HG02970 (cell line): ENCODE results near the gene PI16.
"Not testable (repeated sequence)": the region's sequence is repeated elsewhere in the genome, so short reads cannot be mapped to it uniquely, and the experiment has no call there.

Experiments
- ATAC-seq: cut with Tn5 transposase; IDR thresholded peaks from one replicate; pipeline ENCODE4 v1.9.1; 2021; ENCODE audit warnings: mild to moderate bottlenecking, moderate library complexity, moderate number of reproducible peaks; ENCODE audit not compliant: unreplicated experiment, low FRiP score

The PI16 gene

DNA sequence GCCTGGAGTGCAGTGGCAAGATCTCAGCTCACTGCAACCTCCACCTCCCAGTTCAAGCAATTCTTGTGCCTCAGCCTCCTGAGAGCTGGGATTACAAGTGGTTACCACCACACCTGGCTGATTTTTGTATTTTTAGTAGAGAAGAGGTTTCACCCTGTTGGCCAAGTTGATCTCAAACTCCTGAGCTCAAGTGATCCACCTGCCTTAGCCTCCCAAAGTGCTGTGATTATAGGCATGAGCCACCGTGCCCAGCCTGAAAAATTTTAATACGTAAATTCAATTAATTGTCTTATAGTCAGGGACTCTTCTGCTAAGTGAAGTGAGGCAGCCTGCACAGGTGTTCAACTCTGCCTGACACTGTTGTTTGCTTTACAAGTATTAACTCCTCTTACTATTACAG is 35.9 kb downstream of the PI16 start:
- not testable (repeated sequence) for ATAC-seq

DNA sequence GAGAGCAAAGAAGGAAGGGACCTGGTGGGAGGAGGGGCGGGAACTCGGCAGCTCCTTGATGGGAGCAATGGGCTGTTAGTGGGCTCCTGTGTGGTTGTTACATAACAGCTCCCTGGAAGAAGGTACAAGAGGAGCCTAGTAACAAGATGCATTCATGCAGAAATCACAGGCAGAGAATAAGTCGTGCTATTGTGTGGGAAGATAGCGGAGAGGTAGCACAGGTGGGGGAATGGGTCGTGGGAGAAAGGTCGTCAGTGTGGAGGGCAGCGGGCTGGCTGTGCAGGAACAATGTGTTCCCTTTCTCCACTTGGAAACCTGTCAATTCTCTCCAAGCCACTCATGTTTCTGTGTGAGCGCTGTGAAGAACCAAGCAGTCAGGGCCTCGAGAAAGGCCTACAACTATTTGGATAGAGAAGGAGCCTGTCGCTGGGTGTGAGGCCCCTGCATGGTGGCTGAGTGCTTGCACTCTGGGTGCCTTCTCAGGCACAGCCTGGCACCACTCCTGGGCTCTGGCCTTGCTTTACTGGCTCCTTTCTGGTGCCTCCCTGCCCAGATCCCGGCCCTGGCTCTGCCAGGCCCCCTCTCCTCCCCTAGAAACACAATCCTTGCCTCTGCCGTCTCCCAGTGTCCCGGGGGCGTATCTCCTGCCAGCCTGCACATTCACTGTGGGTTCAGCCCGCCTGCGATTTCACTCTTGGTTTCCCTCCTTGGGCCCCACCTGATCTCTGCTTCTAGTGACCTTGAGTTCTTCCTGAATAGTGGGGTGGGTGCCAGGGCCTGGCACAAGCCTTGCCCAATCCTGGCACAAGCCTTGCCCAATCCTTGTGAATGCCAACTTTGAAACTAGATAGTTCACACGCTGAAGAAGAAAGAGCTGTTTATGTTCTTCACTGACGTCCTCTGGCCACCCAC is 43.5 kb downstream of the PI16 start:
- ATAC-seq, result no peak

- ATAC-seq, result no peak
Observed at GRCh38 chr6:36998723-36999038, 44.1 kb downstream of the PI16 start.

GRCh38 chr6:36999061-36999750 is 44.7 kb downstream of the PI16 start:
- ATAC-seq, result no peak

GRCh38 chr6:36999751-37000125 is 45.2 kb downstream of the PI16 start:
- ATAC-seq, result no peak

DNA sequence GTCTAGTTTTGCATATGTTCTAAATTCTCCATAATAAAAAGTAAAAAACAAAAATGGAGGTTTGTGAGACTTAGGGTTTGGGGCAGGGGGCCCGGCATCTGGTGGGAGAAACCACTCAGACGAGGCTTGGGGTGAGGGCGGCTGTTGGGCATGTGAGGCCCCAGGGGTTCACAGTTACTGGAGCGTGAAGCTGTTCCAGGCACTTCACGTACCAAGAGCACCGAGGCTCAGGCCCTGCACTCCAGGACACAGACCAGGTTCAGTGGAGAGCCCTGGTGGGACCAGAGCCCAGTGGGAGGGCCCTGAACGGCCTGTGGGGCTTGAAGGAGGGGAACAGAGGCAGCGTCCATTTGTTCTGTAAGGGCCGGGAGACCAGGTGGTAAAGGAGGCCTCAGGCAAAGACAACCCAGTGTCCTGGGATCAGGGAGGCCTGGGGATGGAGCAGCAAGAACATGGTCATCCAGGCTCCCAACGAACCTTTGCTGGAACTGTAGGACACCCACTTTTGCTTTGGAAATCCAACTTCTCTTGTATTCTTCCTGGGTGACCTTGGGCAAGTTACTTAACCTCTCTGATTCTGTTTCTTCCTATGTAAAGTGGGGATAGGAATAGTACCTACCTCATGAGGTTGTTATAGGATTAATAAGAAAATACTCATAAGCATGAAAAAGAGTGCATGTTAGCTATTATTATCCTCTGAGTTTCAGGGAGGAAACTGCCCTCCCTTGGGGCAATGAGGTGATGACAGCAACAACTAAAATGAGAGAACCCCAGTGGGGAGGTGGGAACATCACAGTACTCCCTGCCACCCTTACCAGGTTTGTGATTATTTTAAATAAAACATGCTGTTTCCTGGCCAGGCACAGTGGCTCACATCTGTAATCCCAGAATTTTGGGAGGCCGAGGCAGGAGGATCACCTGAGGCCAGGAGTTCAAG is 49.8 kb downstream of the PI16 start:
- ATAC-seq, result no peak

DNA sequence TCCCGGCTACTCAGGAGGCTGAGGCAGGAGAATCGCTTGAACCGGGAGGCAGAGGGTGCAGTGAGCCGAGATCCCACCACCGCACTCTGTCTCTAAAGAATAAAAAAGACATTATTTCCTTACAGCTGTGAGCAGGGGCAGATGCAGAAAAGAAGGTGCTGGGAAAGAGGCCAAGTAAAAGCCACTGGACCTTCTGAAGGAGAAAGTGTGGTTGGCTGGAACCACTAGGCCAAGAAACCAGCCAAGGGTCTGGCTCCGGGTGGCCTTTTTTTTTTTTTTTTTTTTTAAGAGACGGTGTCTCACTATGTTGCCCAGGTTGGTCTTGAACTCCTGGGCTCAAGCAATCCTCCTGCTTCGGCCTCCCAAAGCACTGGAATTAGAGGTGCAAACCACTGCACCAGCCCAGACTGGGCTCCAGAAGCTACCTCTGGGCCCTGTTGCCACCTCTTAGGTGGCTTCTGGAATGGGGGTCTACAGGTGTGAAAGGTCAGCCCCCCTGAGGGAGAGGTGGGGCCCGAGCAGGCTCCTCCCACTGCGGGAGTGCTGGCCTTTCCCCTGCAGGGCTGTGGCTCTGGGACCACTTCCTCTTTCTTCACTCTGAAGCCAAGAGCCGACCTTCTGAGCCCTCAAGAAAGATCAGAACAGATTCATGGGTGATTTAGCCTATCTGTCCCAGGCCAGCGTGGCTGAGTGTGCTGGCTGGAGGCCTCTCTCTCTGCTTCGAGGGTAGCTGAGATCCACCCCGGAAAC is 50.7 kb downstream of the PI16 start, which contains the start of gene FGD2:
FGD2 (plus strand) TSS at position 595 of the 750 bp plus-strand sequence. CDS start 163 bp downstream, outside the sequence.
- peak; percentile 63 for ATAC-seq

GRCh38 chr6:37005827-37006567 is 51.5 kb downstream of the PI16 start:
- ATAC-seq, result peak; percentile 11

GRCh38 chr6:37006793-37007339 is 52.3 kb downstream of the PI16 start:
- ATAC-seq, result no peak

DNA sequence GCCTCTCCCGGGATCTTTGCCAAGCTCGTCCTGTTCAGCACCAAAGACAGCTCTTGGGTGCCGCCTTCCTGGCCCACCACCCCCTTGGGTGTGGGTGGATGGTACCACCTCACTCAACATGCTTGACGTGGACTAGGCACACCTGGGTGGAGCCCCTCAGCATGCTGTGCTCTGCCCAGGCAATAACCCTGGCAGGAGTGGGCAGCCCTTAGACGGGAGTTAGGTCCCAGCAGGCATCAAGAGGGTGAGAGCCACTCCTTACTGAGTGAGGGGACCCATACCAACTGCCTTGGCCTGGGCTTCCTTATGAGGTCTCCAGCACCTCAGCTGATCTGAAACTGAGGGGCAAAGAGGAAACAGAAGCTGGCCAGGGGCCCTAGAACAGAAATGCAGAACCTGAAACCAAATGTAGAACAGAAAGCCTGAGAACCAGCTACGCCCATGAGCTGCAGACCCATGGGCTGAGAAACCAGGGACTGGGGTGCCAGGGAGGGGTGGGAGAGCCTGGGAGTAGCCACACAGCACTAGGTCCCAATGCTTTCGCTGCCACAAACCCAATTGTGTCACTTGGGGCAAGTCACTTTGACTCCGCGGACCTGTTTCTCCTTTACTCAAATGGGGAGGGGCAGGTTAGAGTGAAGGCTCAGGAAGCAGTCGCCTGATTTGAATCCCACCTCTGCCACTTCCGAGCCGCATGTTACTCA is 53.0 kb downstream of the PI16 start:
- ATAC-seq, result no peak

DNA sequence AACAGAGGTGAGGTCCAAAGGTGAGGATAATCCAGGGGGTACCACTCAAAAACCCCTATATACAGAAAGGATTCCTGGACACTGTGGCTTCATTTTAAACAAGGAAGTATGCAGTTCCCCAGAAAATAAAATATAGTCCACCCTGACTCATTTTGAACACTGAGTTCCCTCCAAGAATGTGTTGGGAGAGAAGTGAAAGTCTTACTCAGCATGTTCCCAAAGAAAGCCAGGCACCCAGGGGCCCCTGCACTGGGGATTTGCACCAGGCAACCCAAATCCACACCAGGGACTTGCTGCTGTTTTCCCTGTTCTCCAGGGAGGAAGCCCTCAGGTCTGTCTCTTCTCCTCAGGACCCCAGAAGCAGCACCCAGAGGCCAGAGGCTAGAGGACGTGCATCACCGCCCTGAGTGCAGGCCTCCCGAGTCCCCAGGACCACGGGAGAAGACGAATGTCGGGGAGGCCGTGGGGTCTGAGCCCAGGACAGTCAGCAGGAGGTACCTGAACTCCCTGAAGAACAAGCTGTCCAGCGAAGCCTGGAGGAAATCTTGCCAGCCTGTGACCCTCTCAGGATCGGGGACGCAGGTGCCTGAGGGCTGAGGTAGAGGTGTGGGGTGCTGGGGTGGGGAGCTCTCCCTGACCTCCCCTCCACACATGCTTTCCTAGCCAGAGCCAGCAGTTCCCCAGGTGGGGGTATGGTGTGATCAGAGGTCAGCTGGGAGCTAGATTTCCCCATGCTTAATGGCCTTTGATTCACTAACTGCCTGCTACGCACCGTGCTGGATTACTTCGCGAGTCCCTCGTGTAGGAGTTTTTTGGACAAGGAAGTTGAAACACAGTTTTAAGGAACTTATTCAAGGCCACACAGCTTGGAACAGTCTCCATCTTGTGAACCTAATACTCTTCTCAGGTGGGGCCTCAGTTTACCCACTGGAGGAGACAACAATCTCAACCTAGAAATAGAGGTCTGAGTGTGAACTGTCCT is 54.2 kb downstream of the PI16 start:
- no peak for ATAC-seq

DNA sequence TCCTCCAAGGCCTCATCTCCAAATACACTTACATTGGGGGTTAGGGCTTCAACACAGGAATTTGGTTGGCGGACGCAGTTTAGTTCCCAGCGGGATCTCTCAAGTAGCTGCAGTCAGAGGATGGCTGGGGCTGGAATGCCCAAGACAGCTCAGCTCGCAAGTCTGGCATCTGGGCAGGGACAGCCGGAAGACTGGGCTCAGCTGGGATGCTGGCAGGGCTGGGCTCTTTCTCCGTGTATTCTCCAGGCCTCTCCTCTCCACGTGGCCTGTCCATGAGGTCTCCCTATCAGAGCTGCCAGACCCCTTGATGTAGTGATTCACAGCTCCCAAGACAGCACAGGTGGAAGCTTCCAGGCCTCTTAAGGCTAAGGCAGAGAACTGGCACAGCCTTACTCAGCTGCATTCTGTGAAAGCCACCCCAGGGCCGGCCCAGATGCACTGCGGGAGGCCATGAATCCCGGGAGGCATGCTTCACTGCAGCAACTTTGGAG is 55.9 kb downstream of the PI16 start:
- ATAC-seq, result no peak

DNA sequence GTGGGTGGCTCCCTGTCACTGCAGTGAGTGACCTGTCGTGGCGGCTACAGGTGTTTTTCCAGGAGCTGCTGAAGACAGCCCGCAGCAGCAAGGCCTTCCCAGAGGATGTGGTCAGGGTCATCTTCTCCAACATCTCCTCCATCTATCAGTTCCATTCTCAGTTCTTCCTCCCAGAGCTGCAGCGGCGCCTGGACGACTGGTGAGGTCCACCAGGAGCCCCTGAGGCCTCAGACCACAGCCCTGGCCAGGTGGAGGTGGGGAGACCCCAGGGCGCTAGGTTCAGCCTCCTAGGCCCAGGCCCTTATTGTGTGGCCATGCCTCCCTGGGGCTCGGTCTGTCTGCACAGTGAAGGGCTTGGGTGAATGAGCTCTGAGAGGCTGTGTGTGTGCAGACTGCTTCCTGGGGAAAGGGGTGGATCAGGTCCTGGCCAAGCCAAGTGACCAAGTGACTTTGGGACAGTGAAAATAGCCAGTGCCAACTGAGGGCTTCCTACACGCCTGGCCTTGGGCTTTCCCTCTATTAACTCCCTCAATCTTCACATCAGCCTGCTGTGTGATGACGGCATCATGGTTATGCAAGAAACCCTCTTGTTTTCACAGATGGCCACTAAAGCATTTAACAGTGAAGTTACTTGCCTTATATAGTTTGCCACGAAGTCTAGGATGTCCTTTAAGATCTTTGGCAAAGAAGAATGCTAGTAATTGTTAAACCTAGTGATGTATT is 57.3 kb downstream of the PI16 start:
- no peak for ATAC-seq

GRCh38 chr6:37013516-37014491 is 59.3 kb downstream of the PI16 start:
- no peak for ATAC-seq
